K562 (cell line): Measurements from ENCODE around the gene FMO5. TPM values are rescaled to one million over a fixed set of nuclear protein-coding genes. Genes with fewer than 3 reads are reported as not detected.

Experiments
- ATAC-seq: fragments of 200-7000 bp; cut with Tn5 transposase; 3 replicates; pipeline ENCODE4 v1.9.1; 2020; ENCODE audit warnings: moderate library complexity
- BruUV-seq: library from RNA; stranded (reverse); fragments of 400-500 nt; replicated peaks from 2 replicates; lab custom pipeline; 2021; lab: Mats Ljungman, UMichigan
- CTCF ChIA-PET: fragments of 300-600 bp; formaldehyde crosslinking; extraction: SDS; loops from one replicate; lab custom pipeline; 2021; ENCODE audit warnings: low intra/inter-chr PET ratio; lab: Yijun Ruan, JAX
- POLR2A ChIA-PET: fragments of 300-600, 350-650 bp; sonication (Branson Sonifier 250); formaldehyde crosslinking; extraction: SDS; loops from one replicate; lab custom pipeline; 2021; ENCODE audit warnings: antibody characterized with exemption, inconsistent platforms; lab: Yijun Ruan, JAX
- DNase-seq, 4 experiments: peaks; one replicate each; pipeline versions ENCODE4 v3.0.0 to v3.0.0-alpha.2; 2011 to 2018; ENCODE audit warnings: low spot score in 3 of 4, mixed read lengths in 3 of 4; ENCODE audit errors: extremely low read depth in 1 of 4
- FAIRE-seq: peaks from 2 replicates; lab custom pipeline; 2011; peaks lifted over from hg19 to GRCh38; lab: Jason Lieb, UNC
- H2AFZ ChIP-seq: 2 replicates; pipeline ENCODE4 v1.6.0; 2011; ENCODE audit warnings: low read depth, low read length, control low read depth, inconsistent platforms
- H3K27ac ChIP-seq: fragments of 200-600 bp; 3 replicates; pipeline ENCODE4 v1.8.0; 2011; ENCODE audit warnings: low read depth, mild to moderate bottlenecking, control low read depth, inconsistent platforms, low read length, moderate library complexity, mixed read lengths; ENCODE audit errors: extremely low read depth
- H3K27me3 ChIP-seq, 2 experiments: fragments of 300-600 bp in 1 of 2; 2 replicates in 1 of 2; 3 replicates in 1 of 2; pipeline versions ENCODE4 v1.6.0 to v1.8.0; 2011; ENCODE audit warnings: inconsistent platforms in 2 of 2, low read length in 2 of 2, mild to moderate bottlenecking in 1 of 2, mixed read lengths in 1 of 2, moderate library complexity in 1 of 2; ENCODE audit not compliant: control insufficient read depth in 2 of 2, insufficient read depth in 2 of 2
- H3K36me3 ChIP-seq: fragments of 300-600 bp; 3 replicates; pipeline ENCODE4 v1.8.0; 2011; ENCODE audit warnings: mild to moderate bottlenecking, low read length, inconsistent platforms; ENCODE audit not compliant: control insufficient read depth, insufficient read depth
- H3K4me1 ChIP-seq, 2 experiments: fragments of 200-600 bp in 1 of 2; replicated peaks in 1 of 2; 2 replicates in 1 of 2; 3 replicates in 1 of 2; pipeline versions ENCODE4 v1.5.1 to v1.8.0; 2011; ENCODE audit warnings: inconsistent platforms in 2 of 2, low read length in 2 of 2, mild to moderate bottlenecking in 1 of 2, mixed read lengths in 1 of 2, moderate library complexity in 1 of 2; ENCODE audit not compliant: control insufficient read depth in 2 of 2, insufficient read depth in 2 of 2
- H3K4me2 ChIP-seq: 2 replicates; pipeline ENCODE4 v1.6.1; 2011; ENCODE audit warnings: low read length, control low read depth, inconsistent platforms, mixed read lengths; ENCODE audit not compliant: insufficient read depth
- H3K4me3 ChIP-seq: fragments of 200-600 bp; sonication (generic), shearing (Covaris generic); 2 replicates; pipeline ENCODE4 v1.5.1; 2016; ENCODE audit warnings: control low read depth, inconsistent platforms
- H3K79me2 ChIP-seq: fragments of 200-600 bp; 3 replicates; pipeline ENCODE4 v1.8.0; 2011; ENCODE audit warnings: low read length, inconsistent platforms; ENCODE audit not compliant: control insufficient read depth, insufficient read depth
- H3K9ac ChIP-seq, 2 experiments: 2 replicates each; pipeline versions ENCODE4 v1.6.0 to v1.6.1; 2011; ENCODE audit warnings: low read depth in 2 of 2, low read length in 2 of 2, control low read depth in 1 of 2, inconsistent platforms in 1 of 2, mild to moderate bottlenecking in 1 of 2, mixed read lengths in 1 of 2; ENCODE audit not compliant: insufficient read depth in 1 of 2
- H3K9me1 ChIP-seq: one replicate; pipeline ENCODE4 v1.6.0; 2011; ENCODE audit warnings: inconsistent platforms, mild to moderate bottlenecking, low read length, moderate library complexity; ENCODE audit not compliant: control insufficient read depth, insufficient read depth
- H3K9me3 ChIP-seq: replicated peaks from 2 replicates; pipeline ENCODE4 v1.5.1; 2011; ENCODE audit warnings: low read depth, low read length, inconsistent platforms; ENCODE audit not compliant: control insufficient read depth, insufficient read depth
- H4K20me1 ChIP-seq: replicated peaks from 2 replicates; pipeline ENCODE4 v1.6.1; 2011; ENCODE audit warnings: low read length, inconsistent platforms, mixed read lengths; ENCODE audit not compliant: control insufficient read depth, insufficient read depth
- CHD2 ChIP-seq: IDR thresholded peaks from 2 replicates; pipeline ENCODE4 v1.6.1; 2011; ENCODE audit warnings: low read depth, low read length
- HNRNPL ChIP-seq: fragments of 200-400 bp; formaldehyde crosslinking; IDR thresholded peaks from 2 replicates; pipeline ENCODE4 v1.6.1; 2017; ENCODE audit warnings: low read depth, mild to moderate bottlenecking, low read length
- MAFG ChIP-seq: fragments of 450-650 bp; conservative IDR thresholded peaks from 2 replicates; pipeline ENCODE4 v1.6.1; 2016; ENCODE audit warnings: missing genetic modification characterization, missing compliant biosample characterization
- MEF2D ChIP-seq: conservative IDR thresholded peaks from 2 replicates; pipeline ENCODE4 v1.6.1; 2016; ENCODE audit warnings: low read depth, missing genetic modification characterization, missing compliant biosample characterization
- MTF1 ChIP-seq: fragments of 250-450 bp; sonication (Bioruptor Pico); IDR thresholded peaks from 2 replicates; pipeline ENCODE4 v1.9.0; 2021; ENCODE audit warnings: moderate library complexity, mild to moderate bottlenecking, inconsistent platforms, borderline replicate concordance
- NFIC ChIP-seq: fragments of 450-650 bp; IDR thresholded peaks from 2 replicates; pipeline ENCODE4 v1.6.1; 2017; ENCODE audit warnings: mild to moderate bottlenecking, inconsistent platforms
- SAFB ChIP-seq: fragments of 200-400 bp; formaldehyde crosslinking; IDR thresholded peaks from 2 replicates; pipeline ENCODE4 v1.6.1; 2017; ENCODE audit warnings: low read depth, low read length, borderline replicate concordance
- ZNF316 ChIP-seq: fragments of 450-650 bp; IDR thresholded peaks from 2 replicates; pipeline ENCODE4 v1.6.1; 2016
- in situ Hi-C: fragments of 300-500 bp; cut with MboI; formaldehyde crosslinking; loops from 4 replicates; pipeline ENCODE4 v1.15.0; 2018; ENCODE audit warnings: inconsistent platforms, mixed read lengths
- intact Hi-C: fragments of 100-400 bp; cut with micrococcal nuclease; formaldehyde crosslinking; loops from 2 replicates; pipeline ENCODE4 v1.14.2; 2022
- polyA plus RNA-seq, 8 experiments: library from polyadenylated mRNA; depleted of rRNA in 4 of 8; stranded (reverse) in 5 of 8; unstranded in 3 of 8; fragments of >200 nt; fragmentation: Nextera tagmentation in 2 of 8; fragmentation: Illumina TruSeq in 1 of 8; extraction: Ambion mirVana in 2 of 8; extraction: Trizol in 1 of 8; gene quantifications; 2 replicates each; pipeline versions ENCODE4 v1.2.1 to v1.2.3, GENCODE V29; 2011 to 2014; ENCODE audit warnings: inconsistent platforms in 1 of 8, missing spikeins in 1 of 8
- total RNA-seq, 7 experiments: library from RNA; depleted of rRNA in 6 of 7; stranded (reverse); fragments of >200 nt in 6 of 7; fragmentation: Illumina TruSeq in 2 of 7; extraction: Trizol in 2 of 7; gene quantifications; 2 replicates each; pipeline versions ENCODE4 v1.2.1 to v1.2.3, GENCODE V29; 2011 to 2021; ENCODE audit warnings: low replicate concordance in 1 of 7
- TF ChIP-seq, protein P1 (sequence below): fragments of 450-650 bp; IDR thresholded peaks from 2 replicates; pipeline ENCODE4 v1.6.1; 2016
- TF ChIP-seq, protein P2 (sequence below): sonication (generic); formaldehyde crosslinking; IDR thresholded peaks from 2 replicates; pipeline ENCODE4 v1.8.1; 2023; ENCODE audit warnings: mild to moderate bottlenecking, missing genetic modification reagents, moderate library complexity
- TF ChIP-seq, protein P3 (sequence below): sonication (generic); formaldehyde crosslinking; IDR thresholded peaks from 2 replicates; pipeline ENCODE4 v1.8.0; 2022; ENCODE audit warnings: mild to moderate bottlenecking, low read depth, missing genetic modification reagents

The FMO5 gene
- total and polyA plus RNA-seq, 9 of the 15 experiments (the other 6 are each of a cell fraction or from before 2014, with no cell fraction given): 0.11 to 0.69 (median 0.19) TPM; not detected in 1

DNA sequence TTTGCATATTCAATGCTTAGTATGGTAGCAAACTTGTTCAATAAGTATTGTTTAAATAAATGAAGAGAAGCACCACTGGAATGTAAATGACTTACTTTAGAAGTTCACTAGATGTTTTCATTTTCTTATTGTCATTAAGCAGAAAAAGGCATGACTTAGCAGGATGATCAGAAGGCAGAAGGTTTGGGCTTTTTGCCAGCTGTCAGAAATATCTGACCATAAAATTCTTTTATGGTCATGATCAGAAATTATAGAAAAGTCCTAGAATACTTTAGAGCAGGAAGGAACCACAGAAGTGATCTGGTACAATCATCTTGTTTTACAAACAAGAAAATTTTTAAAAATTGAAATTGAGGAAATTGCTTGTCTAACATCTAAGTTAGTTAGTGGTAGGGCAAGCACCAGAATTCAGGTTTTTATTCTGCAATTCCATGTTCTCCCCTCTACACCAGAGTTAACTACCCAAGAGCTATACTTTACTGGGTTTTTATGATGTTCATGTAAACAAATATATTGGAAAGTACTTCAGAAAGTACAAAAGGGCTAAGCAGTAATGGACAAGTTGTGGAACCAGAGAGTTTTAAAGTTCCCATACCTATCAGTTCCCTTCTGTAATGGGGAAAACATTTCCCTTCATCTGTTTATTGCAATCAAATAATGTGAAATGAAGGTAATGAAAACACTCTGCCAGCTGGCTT lies 10.1 kb downstream of the FMO5 start:
- H3K79me2 ChIP-seq: no peaks in the 10 kb centered on the region
- CTCF ChIA-PET: no interaction called here
- 0 out of 5 replicates have a peak, but pooled peaks cover 0 to 3% of the 10 kb centered on the region in 2 experiments for H3K4me1 ChIP-seq
- H2AFZ ChIP-seq: no peak overlapping the region
- no peak overlapping the region for H3K4me2 ChIP-seq
- H3K27ac ChIP-seq: no peak overlapping the region
- no peak overlapping the region for H3K4me3 ChIP-seq
- DNase-seq: no peak
- in situ Hi-C loops: no loop called here
- no peaks in the 10 kb centered on the region for H4K20me1 ChIP-seq
- ATAC-seq: no peak
- no peaks in the 10 kb centered on the region for H3K9me3 ChIP-seq
- peaks cover 5 to 16% of the 10 kb centered on the region in 2 experiments for H3K27me3 ChIP-seq
- POLR2A ChIA-PET: interaction anchor here (0.6 kb wide), 1 partner anchor 130 kb away, joined by 3 read pairs; no protein-coding TSS in a partner anchor
- H3K9me1 ChIP-seq: no peaks in the 10 kb centered on the region
- TF ChIP-seq, protein P1, sequence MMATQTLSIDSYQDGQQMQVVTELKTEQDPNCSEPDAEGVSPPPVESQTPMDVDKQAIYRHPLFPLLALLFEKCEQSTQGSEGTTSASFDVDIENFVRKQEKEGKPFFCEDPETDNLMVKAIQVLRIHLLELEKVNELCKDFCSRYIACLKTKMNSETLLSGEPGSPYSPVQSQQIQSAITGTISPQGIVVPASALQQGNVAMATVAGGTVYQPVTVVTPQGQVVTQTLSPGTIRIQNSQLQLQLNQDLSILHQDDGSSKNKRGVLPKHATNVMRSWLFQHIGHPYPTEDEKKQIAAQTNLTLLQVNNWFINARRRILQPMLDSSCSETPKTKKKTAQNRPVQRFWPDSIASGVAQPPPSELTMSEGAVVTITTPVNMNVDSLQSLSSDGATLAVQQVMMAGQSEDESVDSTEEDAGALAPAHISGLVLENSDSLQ: no peak
- 0 out of 2 replicates have a peak, but pooled peaks have one; percentile 15 for TF ChIP-seq NFIC
- TF ChIP-seq MEF2D (tag): no peak
- peak; percentile 41; the same call in 1 of the 2 replicates for TF ChIP-seq ZNF316
- TF ChIP-seq, protein P2, sequence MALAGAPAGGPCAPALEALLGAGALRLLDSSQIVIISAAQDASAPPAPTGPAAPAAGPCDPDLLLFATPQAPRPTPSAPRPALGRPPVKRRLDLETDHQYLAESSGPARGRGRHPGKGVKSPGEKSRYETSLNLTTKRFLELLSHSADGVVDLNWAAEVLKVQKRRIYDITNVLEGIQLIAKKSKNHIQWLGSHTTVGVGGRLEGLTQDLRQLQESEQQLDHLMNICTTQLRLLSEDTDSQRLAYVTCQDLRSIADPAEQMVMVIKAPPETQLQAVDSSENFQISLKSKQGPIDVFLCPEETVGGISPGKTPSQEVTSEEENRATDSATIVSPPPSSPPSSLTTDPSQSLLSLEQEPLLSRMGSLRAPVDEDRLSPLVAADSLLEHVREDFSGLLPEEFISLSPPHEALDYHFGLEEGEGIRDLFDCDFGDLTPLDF: no peak
- TF ChIP-seq MTF1: no peak
- TF ChIP-seq SAFB: no peak
- TF ChIP-seq, protein P3, sequence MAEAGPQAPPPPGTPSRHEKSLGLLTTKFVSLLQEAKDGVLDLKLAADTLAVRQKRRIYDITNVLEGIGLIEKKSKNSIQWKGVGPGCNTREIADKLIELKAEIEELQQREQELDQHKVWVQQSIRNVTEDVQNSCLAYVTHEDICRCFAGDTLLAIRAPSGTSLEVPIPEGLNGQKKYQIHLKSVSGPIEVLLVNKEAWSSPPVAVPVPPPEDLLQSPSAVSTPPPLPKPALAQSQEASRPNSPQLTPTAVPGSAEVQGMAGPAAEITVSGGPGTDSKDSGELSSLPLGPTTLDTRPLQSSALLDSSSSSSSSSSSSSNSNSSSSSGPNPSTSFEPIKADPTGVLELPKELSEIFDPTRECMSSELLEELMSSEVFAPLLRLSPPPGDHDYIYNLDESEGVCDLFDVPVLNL (CRISPR knock-in tag): no peak
- TF ChIP-seq MAFG: peak; percentile 61
- TF ChIP-seq HNRNPL: no peak
- no peak for TF ChIP-seq CHD2
- FAIRE-seq: no peak
- H3K36me3 ChIP-seq: no peaks in the 10 kb centered on the region
- intact Hi-C loops: no loop called here
- H3K9ac ChIP-seq: no peak overlapping the region
- BruUV-seq: no TSS peak
